OCI-LY7 (cell line): Measurements from ENCODE around the gene PCSK9. TPM values are rescaled to one million over a fixed set of nuclear protein-coding genes. Genes with fewer than 3 reads are reported as not detected.

Experiments used
- BruUV-seq: library from RNA; stranded (reverse); fragments of 400-500 nt; replicated peaks from 2 replicates; lab custom pipeline; 2021; lab: Mats Ljungman, UMichigan
- CTCF ChIA-PET: fragments of 300-600 bp; sonication (Branson Sonifier 250); formaldehyde crosslinking; loops from one replicate; lab custom pipeline; 2022; ENCODE audit warnings: antibody characterized with exemption; ENCODE audit not compliant: unreplicated experiment; lab: Charles Lee
- POLR2A ChIA-PET: fragments of 300-600 bp; sonication (Branson Sonifier 250); formaldehyde crosslinking; loops from one replicate; lab custom pipeline; 2022; ENCODE audit warnings: antibody characterized with exemption; lab: Charles Lee
- DNase-seq: peaks from one replicate; pipeline ENCODE4 v3.0.0-alpha.2; 2015; ENCODE audit warnings: low spot score
- H2AFZ ChIP-seq: fragments of 200-600 bp; sonication (generic), shearing (Covaris generic); 2 replicates; pipeline ENCODE4 v1.6.1; 2014; ENCODE audit warnings: mild to moderate bottlenecking, antibody characterized with exemption, low read length, moderate library complexity
- H3K27ac ChIP-seq: fragments of 200-600 bp; sonication (generic); 2 replicates; pipeline ENCODE4 v1.5.1; 2014; ENCODE audit warnings: mixed run types, low read depth, mild to moderate bottlenecking, moderate library complexity, low read length, inconsistent platforms; ENCODE audit not compliant: poor library complexity, severe bottlenecking
- H3K36me3 ChIP-seq: fragments of 200-600 bp; sonication (generic); 2 replicates; pipeline ENCODE4 v1.6.1; 2014; ENCODE audit warnings: mild to moderate bottlenecking, antibody characterized with exemption, low read length, moderate library complexity, mixed read lengths; ENCODE audit not compliant: insufficient read depth
- H3K4me1 ChIP-seq: fragments of 200-600 bp; sonication (generic); 2 replicates; pipeline ENCODE4 v1.5.1; 2014; ENCODE audit warnings: mild to moderate bottlenecking, low read length; ENCODE audit not compliant: insufficient read depth, poor library complexity, severe bottlenecking
- H3K4me2 ChIP-seq: fragments of 200-600 bp; sonication (generic); 2 replicates; pipeline ENCODE4 v1.6.1; 2014; ENCODE audit warnings: mild to moderate bottlenecking, low read length
- H3K4me3 ChIP-seq: fragments of 200-600 bp; sonication (generic); 2 replicates; pipeline ENCODE4 v1.5.1; 2014; ENCODE audit warnings: mild to moderate bottlenecking, low read depth, low read length; ENCODE audit not compliant: poor library complexity, severe bottlenecking
- H3K79me2 ChIP-seq: fragments of 200-600 bp; sonication (generic); 2 replicates; pipeline ENCODE4 v1.6.1; 2016; ENCODE audit warnings: low read depth, mild to moderate bottlenecking, low read length, moderate library complexity, mixed read lengths; ENCODE audit not compliant: insufficient read depth
- H3K9me2 ChIP-seq: fragments of 200-600 bp; sonication (generic); 2 replicates; pipeline ENCODE4 v1.6.1; 2016; ENCODE audit warnings: mild to moderate bottlenecking, low read length, mixed read lengths; ENCODE audit not compliant: insufficient read depth
- H3K9me3 ChIP-seq: fragments of 200-600 bp; sonication (generic); 2 replicates; pipeline ENCODE4 v1.6.1; 2014; ENCODE audit warnings: mild to moderate bottlenecking, mixed run types, low read length, mixed read lengths
- H4K20me1 ChIP-seq: fragments of 200-600 bp; sonication (generic); 2 replicates; pipeline ENCODE4 v1.6.1; 2014; ENCODE audit warnings: mild to moderate bottlenecking, antibody characterized with exemption, low read length, moderate library complexity, mixed read lengths; ENCODE audit not compliant: insufficient read depth
- CTCF ChIP-seq: fragments of 200-600 bp; sonication (generic); conservative IDR thresholded peaks from 2 replicates; pipeline ENCODE4 v1.5.1; 2014; ENCODE audit warnings: mild to moderate bottlenecking, antibody characterized with exemption, low read length, moderate library complexity, mixed read lengths
- EZH2phosphoT487 ChIP-seq: fragments of 200-600 bp; sonication (generic); IDR thresholded peaks from 2 replicates; pipeline ENCODE4 v1.6.1; 2018; ENCODE audit warnings: low read depth, borderline replicate concordance, mild to moderate bottlenecking, mixed run types, antibody characterized with exemption, low read length, moderate library complexity, mixed read lengths
- intact Hi-C: fragments of 100-400 bp; cut with micrococcal nuclease; formaldehyde crosslinking; loops from one replicate; pipeline ENCODE4 v1.10.0; 2022; ENCODE audit not compliant: unreplicated experiment
- total RNA-seq, 2 experiments: library from RNA; depleted of rRNA in 1 of 2; stranded (reverse); fragments of >200 nt in 1 of 2; shearing (Covaris generic) in 1 of 2; gene quantifications; 2 replicates each; pipeline ENCODE4 v1.2.3, GENCODE V29; 2014 to 2022

PCSK9 gene
- total RNA-seq, 2 experiments from 2014 or later, result not detected

- DNase-seq, result no peak
- Histone ChIP-seq H3K79me2 (no peaks in the 10 kb centered on the region), H3K9me2 (no peaks in the 10 kb centered on the region), H3K36me3 (no peaks in the 10 kb centered on the region), H4K20me1 (no peaks in the 10 kb centered on the region), H2AFZ (no peak overlapping the region), H3K4me3 (no peak overlapping the region), H3K27ac (no peak overlapping the region), H3K4me2 (no peak overlapping the region), H3K9me3 (no peaks in the 10 kb centered on the region), H3K4me1 (no peaks in the 10 kb centered on the region)
- no TSS peak for BruUV-seq
- TF ChIP-seq CTCF, result no peak
- TF ChIP-seq EZH2phosphoT487, result no peak
- intact Hi-C loops, result no loop called here
- POLR2A ChIA-PET, result interaction anchor here (0.6 kb wide), 1 partner anchor 632 kb away, joined by 3 read pairs; no protein-coding TSS in a partner anchor
- CTCF ChIA-PET, result no interaction called here
Measured at GRCh38 chr1:55056632-55056992, 17.3 kb downstream of the PCSK9 start.

- Histone ChIP-seq H3K27ac (no peak overlapping the region), H3K4me2 (no peak overlapping the region), H3K4me3 (no peak overlapping the region), H4K20me1 (no peaks in the 10 kb centered on the region), H3K4me1 (no peaks in the 10 kb centered on the region), H3K9me3 (no peaks in the 10 kb centered on the region), H3K79me2 (no peaks in the 10 kb centered on the region), H3K9me2 (no peaks in the 10 kb centered on the region), H3K36me3 (no peaks in the 10 kb centered on the region), H2AFZ (no peak overlapping the region)
- no TSS peak for BruUV-seq
- ChIA-PET POLR2A (interaction anchor here (0.6 kb wide), 1 partner anchor 633 kb away, joined by 3 read pairs; no protein-coding TSS in a partner anchor), CTCF (no interaction called here)
- no peak for TF ChIP-seq CTCF
- no peak for TF ChIP-seq EZH2phosphoT487
- no peak for DNase-seq
- intact Hi-C loops, result no loop called here
Measured at GRCh38 chr1:55057270-55057955, 18.1 kb downstream of the PCSK9 start.

GRCh38 chr1:55057956-55058298, 18.6 kb downstream of the PCSK9 start:
- H3K9me3 ChIP-seq, result no peaks in the 10 kb centered on the region
- no peak overlapping the region for H2AFZ ChIP-seq
- H3K27ac ChIP-seq, result no peak overlapping the region
- DNase-seq, result no peak
- TF ChIP-seq EZH2phosphoT487 (no peak), CTCF (no peak)
- no TSS peak for BruUV-seq
- H4K20me1 ChIP-seq, result no peaks in the 10 kb centered on the region
- H3K79me2 ChIP-seq, result no peaks in the 10 kb centered on the region
- H3K36me3 ChIP-seq, result no peaks in the 10 kb centered on the region
- no peak overlapping the region for H3K4me3 ChIP-seq
- H3K4me2 ChIP-seq, result no peak overlapping the region
- no peaks in the 10 kb centered on the region for H3K4me1 ChIP-seq
- ChIA-PET CTCF (no interaction called here), POLR2A (no interaction called here)
- H3K9me2 ChIP-seq, result no peaks in the 10 kb centered on the region
- intact Hi-C loops, result no loop called here
